ENCODE results near the gene PTK7. TPM values are rescaled to one million over a fixed set of nuclear protein-coding genes. Genes with fewer than 3 reads are reported as not detected.
A peak's percentile ranks its signal among the peaks of the same experiment; 100 is the strongest.

Gene PTK7
- total and polyA plus RNA-seq, 2 donors (not counting 1 experiment from before 2014, with no cell fraction given): not detected

- no peaks in the 10 kb centered on the region for H3K9me3 Mint-ChIP-seq (ENCODE audit: insufficient read depth)
- Histone ChIP-seq H3K4me2 (replicated peaks; ENCODE audit: low read depth, low read length, poor library complexity, severe bottlenecking) (peak within 1 kb of the TSS; percentile 77), H3K27ac (ENCODE audit: low read length in 2 of 2) (peak within 1 kb of the TSS; percentile 73 to 85), H3K79me2 (ENCODE audit: control insufficient read depth, insufficient read depth, low read length) (peaks cover 12% of the 10 kb centered on the region), H3K9me3 (ENCODE audit: control extremely low read depth in 1 of 3, control insufficient read depth in 2 of 3, insufficient read depth in 1 of 3, low read length in 2 of 3) (no peaks in the 10 kb centered on the region), H3K9ac (ENCODE audit: low read length) (peak within 1 kb of the TSS; percentile 77), H4K20me1 (ENCODE audit: control insufficient read depth, insufficient read depth, low read length, poor library complexity, severe bottlenecking) (peaks cover 11% of the 10 kb centered on the region), H3K4me1 (ENCODE audit: control insufficient read depth in 2 of 2, insufficient read depth in 2 of 2, low read length in 2 of 2) (peaks cover 22 to 25% of the 10 kb centered on the region in 2 donors), H3K27me3 (replicated peaks in 1 of 4; ENCODE audit: control extremely low read depth in 1 of 4, control insufficient read depth in 3 of 4, insufficient read depth in 4 of 4, low read length in 3 of 4) (no peaks in the 10 kb centered on the region), H3K4me3 (ENCODE audit: control extremely low read depth in 1 of 5, extremely low read depth in 1 of 5, insufficient read depth in 1 of 5, low read depth in 2 of 5, low read length in 4 of 5) (peak within 1 kb of the TSS; percentile 24 to 84 (median 76)), H2AFZ (ENCODE audit: insufficient read depth, low read depth, low read length, poor library complexity, severe bottlenecking) (peak within 1 kb of the TSS; percentile 81), H3K36me3 (replicated peaks in 1 of 2; ENCODE audit: control extremely low read depth in 1 of 2, control insufficient read depth in 1 of 2, extremely low read depth in 1 of 2, insufficient read depth in 2 of 2, low read length in 1 of 2) (peaks cover 0 to 23% of the 10 kb centered on the region in 2 experiments)
- intact Hi-C loops (cut with micrococcal nuclease): loop anchor here (1.0 to 10.0 kb wide), 2 partner anchors 39 to 479 kb away; partner anchors contain the start of gene KLHDC3
- peak; percentile 98 for ATAC-seq (ENCODE audit: low read depth)
- DNase-seq: peak; percentile 85
- peaks cover 37% of the 10 kb centered on the region for H3K4me1 Mint-ChIP-seq
- TF ChIP-seq CTCF (IDR thresholded peaks at IDR 0.05) (no peak), EZH2 (IDR thresholded peaks at IDR 0.05; ENCODE audit: borderline replicate concordance, insufficient read depth, low read depth, low read length, poor library complexity, severe bottlenecking) (no peak)
- ChIA-PET POLR2A (interaction anchor here (0.6 to 2.7 kb wide), 9 partner anchors 31 to 1203 kb away, joined by 3 to 12 read pairs (median 4); partner anchors contain the start of genes CNPY3, KLHDC3, MEA1 and RRP36), CTCF (interaction anchor here (1.9 kb wide), 1 partner anchor 39 kb away, joined by 5 read pairs; no protein-coding TSS in a partner anchor)
- H3K27ac Mint-ChIP-seq: peak within 1 kb of the TSS; percentile 95
- H3K27me3 Mint-ChIP-seq: no peaks in the 10 kb centered on the region
- H3K4me3 Mint-ChIP-seq: peak within 1 kb of the TSS; percentile 94
- WGBS (ENCODE audit: insufficient coverage): under 1% methylated on average over 39 of the region's 45 CpGs
These were observed 22.4 kb upstream of the PTK7 start, which contains the start of gene CUL7 for GRCh38 chr6:43053545-43054205. TSS of gene CUL7 (minus strand) at chr6:43053851. CDS start at chr6:43052788, 1,063 bp downstream.
